Brain microvascular endothelial cell (primary cell): ENCODE data around the gene SMIM7.

Source experiments
- DNase-seq: peaks from one replicate; pipeline ENCODE4 v3.0.0-alpha.2; 2020
- H3K27ac ChIP-seq: fragments of 250-450 bp; sonication (Bioruptor Pico); 2 replicates; pipeline ENCODE4 v1.5.1; 2020; ENCODE audit warnings: mild to moderate bottlenecking, moderate library complexity
- H3K27me3 ChIP-seq: fragments of 250-450 bp; sonication (Bioruptor Pico); replicated peaks from 2 replicates; pipeline ENCODE4 v1.5.1; 2020; ENCODE audit warnings: mild to moderate bottlenecking
- H3K36me3 ChIP-seq: fragments of 250-450 bp; sonication (Bioruptor Pico); replicated peaks from 2 replicates; pipeline ENCODE4 v1.5.1; 2020; ENCODE audit warnings: mild to moderate bottlenecking
- H3K4me3 ChIP-seq: 2 replicates; pipeline ENCODE4 v1.5.1; 2011; ENCODE audit warnings: low read depth, mild to moderate bottlenecking, control low read depth, low read length, moderate library complexity
- in situ Hi-C: cut with HindIII; loops from 2 replicates; pipeline ENCODE4 v1.10.0; 2017; ENCODE audit warnings: low sequenced_read_pairs, low pct_ligation_motif_present
- TF ChIP-seq, protein P1 (sequence below): IDR thresholded peaks from 2 replicates; pipeline ENCODE4 v1.5.1; 2011; ENCODE audit warnings: low read depth, mild to moderate bottlenecking, moderate library complexity, low read length, control low read depth, inconsistent platforms; ENCODE audit errors: missing control alignments

The SMIM7 gene

DNA sequence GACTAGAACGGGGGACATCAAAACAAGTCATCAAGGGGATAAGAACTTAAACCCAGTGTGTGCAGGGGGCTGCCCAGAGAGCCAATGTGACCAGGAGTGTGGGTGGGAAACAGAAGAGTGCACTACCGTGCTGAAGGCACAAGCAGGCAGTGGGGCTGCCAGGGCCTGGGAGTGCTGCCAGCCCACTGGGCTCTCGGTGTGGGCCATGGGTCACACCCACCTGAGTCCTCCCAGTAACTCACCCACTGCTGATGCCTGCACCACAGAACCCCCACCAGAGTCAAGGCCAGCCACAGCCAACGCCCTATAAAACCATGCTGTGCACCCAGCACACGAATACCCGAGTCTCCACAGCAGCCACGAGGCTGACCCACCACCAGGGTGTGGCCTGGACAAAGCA lies 40.5 kb downstream of the SMIM7 start:
- in situ Hi-C loops, result no loop called here
- TF ChIP-seq, protein P1, sequence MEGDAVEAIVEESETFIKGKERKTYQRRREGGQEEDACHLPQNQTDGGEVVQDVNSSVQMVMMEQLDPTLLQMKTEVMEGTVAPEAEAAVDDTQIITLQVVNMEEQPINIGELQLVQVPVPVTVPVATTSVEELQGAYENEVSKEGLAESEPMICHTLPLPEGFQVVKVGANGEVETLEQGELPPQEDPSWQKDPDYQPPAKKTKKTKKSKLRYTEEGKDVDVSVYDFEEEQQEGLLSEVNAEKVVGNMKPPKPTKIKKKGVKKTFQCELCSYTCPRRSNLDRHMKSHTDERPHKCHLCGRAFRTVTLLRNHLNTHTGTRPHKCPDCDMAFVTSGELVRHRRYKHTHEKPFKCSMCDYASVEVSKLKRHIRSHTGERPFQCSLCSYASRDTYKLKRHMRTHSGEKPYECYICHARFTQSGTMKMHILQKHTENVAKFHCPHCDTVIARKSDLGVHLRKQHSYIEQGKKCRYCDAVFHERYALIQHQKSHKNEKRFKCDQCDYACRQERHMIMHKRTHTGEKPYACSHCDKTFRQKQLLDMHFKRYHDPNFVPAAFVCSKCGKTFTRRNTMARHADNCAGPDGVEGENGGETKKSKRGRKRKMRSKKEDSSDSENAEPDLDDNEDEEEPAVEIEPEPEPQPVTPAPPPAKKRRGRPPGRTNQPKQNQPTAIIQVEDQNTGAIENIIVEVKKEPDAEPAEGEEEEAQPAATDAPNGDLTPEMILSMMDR, result no peak
- H3K27ac ChIP-seq, result no peak overlapping the region
- H3K36me3 ChIP-seq, result peaks cover 3% of the 10 kb centered on the region
- H3K27me3 ChIP-seq, result no peaks in the 10 kb centered on the region
- no peak overlapping the region for H3K4me3 ChIP-seq
- DNase-seq, result no peak

DNA sequence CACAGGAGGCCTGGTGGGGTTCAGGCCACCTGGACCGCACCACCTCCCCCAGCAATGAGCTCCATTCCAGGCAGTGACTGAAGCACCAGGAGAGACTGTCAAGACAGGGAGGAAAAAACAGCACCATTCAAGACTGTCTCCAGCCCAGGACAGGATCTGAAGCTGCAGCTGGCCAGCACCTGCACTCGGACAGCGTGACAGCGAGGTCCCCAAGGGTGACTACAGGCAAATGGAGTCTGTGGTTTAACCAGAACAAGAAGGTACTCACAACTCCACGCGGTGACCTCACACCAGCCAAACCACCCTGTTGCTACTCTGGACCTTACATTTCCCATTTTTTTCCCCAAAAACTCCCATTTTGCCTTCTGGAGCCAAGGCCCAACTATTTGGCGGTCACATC lies 41.7 kb downstream of the SMIM7 start:
- Histone ChIP-seq H3K27me3 (no peaks in the 10 kb centered on the region), H3K27ac (no peak overlapping the region), H3K4me3 (no peak overlapping the region), H3K36me3 (no peaks in the 10 kb centered on the region)
- TF ChIP-seq, protein P1, result no peak
- in situ Hi-C loops, result no loop called here
- DNase-seq, result no peak

DNA sequence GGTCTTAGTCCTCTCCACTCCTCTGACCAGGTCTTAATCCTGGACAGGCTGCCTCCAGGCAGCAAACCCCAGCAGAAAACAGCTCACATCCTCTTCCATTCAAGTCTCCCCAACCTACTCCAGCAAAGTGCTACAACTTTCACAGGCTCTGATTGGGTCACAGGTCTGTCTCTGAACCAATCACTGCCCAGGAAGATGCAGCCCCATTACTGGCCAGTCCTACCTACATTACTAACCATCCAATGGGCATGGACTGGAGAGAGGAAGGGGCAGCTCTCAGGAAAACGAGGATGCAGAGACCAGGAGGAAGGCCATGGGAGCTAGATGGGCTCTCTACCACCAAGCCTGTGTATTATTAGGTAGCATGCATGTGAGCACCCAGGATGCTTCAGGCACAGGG lies 44.1 kb downstream of the SMIM7 start:
- in situ Hi-C loops, result no loop called here
- H3K36me3 ChIP-seq, result no peaks in the 10 kb centered on the region
- no peak overlapping the region for H3K4me3 ChIP-seq
- DNase-seq, result no peak
- no peak overlapping the region for H3K27ac ChIP-seq
- no peaks in the 10 kb centered on the region for H3K27me3 ChIP-seq
- TF ChIP-seq, protein P1, result no peak

DNA sequence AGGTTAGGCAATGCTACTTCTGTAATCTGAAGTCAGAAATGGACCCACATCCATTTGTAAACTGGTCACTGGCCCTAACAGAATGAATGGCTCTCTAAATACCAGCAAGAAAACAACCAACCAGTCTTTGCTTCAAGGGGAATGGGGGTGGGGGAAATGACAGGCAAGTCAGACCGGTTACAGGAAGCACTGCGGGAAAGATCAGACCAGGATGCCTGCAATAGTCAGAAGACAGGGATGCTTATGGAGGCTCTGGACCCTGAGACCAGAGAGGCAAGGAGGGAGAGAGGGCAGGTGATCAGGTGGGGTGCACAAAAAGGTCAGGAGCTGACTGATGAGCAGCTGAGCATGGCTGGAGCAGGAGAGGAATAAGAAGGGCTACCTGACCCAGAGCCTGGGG lies 45.0 kb downstream of the SMIM7 start:
- DNase-seq, result no peak
- Histone ChIP-seq H3K4me3 (no peak overlapping the region), H3K36me3 (no peaks in the 10 kb centered on the region), H3K27ac (no peak overlapping the region), H3K27me3 (no peaks in the 10 kb centered on the region)
- TF ChIP-seq, protein P1, result no peak
- in situ Hi-C loops, result no loop called here

DNA sequence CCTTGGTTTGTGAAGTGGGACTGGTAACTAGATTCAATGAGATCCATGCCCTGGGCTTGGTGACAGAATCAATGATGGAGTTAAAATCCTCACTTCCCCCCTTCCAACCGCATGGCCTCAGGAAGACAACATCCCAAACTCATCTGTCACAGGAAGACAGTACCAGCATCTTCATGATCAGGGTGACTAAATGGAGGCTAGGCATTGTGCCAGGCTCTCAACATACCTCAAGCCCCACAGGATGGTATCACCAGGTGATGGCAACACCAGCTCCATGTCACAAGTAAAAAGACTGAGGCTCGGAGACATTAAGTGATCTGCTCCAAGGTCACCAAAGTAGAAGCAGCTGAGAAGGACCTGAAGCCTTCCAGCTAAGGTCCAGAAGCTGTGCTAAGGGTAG lies 46.1 kb downstream of the SMIM7 start:
- no peak for DNase-seq
- Histone ChIP-seq H3K4me3 (no peak overlapping the region), H3K36me3 (no peaks in the 10 kb centered on the region), H3K27ac (no peak overlapping the region), H3K27me3 (no peaks in the 10 kb centered on the region)
- TF ChIP-seq, protein P1, result no peak
- in situ Hi-C loops, result no loop called here

DNA sequence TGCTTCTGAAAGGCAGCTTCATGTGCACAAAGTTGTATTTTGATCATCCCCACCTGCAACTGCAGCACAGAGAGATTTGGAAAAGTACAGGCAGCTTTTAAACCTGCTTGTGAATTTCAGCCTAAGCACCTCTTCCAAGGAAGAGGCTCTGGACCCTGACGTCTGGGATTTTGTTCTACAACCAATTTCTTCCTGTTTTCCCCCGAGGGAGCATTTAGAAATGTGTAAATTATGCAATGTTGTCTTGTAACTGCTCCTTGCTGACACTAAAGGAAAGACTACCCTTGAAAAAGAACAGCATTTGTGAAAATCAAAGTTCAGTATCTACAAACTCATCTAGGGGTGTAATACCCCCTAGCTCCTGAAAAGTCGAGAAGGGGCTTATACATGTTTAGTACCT lies 47.3 kb downstream of the SMIM7 start:
- Histone ChIP-seq H3K27ac (no peak overlapping the region), H3K27me3 (no peaks in the 10 kb centered on the region), H3K4me3 (no peak overlapping the region), H3K36me3 (no peaks in the 10 kb centered on the region)
- no peak for DNase-seq
- in situ Hi-C loops, result no loop called here
- TF ChIP-seq, protein P1, result no peak
